GM12874 (cell line): ENCODE data around the gene CBLB.

Experiments used
- TF ChIP-seq, protein P1 (sequence below): IDR thresholded peaks from 2 replicates; pipeline ENCODE4 v1.5.1; 2011; ENCODE audit warnings: low read depth, mild to moderate bottlenecking, control low read depth, low read length, moderate library complexity; ENCODE audit not compliant: insufficient read depth

Gene CBLB

GRCh38 chr3:105661461-105661860 is 207.4 kb downstream of the CBLB start:
- TF ChIP-seq, protein P1, sequence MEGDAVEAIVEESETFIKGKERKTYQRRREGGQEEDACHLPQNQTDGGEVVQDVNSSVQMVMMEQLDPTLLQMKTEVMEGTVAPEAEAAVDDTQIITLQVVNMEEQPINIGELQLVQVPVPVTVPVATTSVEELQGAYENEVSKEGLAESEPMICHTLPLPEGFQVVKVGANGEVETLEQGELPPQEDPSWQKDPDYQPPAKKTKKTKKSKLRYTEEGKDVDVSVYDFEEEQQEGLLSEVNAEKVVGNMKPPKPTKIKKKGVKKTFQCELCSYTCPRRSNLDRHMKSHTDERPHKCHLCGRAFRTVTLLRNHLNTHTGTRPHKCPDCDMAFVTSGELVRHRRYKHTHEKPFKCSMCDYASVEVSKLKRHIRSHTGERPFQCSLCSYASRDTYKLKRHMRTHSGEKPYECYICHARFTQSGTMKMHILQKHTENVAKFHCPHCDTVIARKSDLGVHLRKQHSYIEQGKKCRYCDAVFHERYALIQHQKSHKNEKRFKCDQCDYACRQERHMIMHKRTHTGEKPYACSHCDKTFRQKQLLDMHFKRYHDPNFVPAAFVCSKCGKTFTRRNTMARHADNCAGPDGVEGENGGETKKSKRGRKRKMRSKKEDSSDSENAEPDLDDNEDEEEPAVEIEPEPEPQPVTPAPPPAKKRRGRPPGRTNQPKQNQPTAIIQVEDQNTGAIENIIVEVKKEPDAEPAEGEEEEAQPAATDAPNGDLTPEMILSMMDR, result no peak

GRCh38 chr3:105656651-105657504 is 211.9 kb downstream of the CBLB start:
- TF ChIP-seq, protein P1, result no peak

DNA sequence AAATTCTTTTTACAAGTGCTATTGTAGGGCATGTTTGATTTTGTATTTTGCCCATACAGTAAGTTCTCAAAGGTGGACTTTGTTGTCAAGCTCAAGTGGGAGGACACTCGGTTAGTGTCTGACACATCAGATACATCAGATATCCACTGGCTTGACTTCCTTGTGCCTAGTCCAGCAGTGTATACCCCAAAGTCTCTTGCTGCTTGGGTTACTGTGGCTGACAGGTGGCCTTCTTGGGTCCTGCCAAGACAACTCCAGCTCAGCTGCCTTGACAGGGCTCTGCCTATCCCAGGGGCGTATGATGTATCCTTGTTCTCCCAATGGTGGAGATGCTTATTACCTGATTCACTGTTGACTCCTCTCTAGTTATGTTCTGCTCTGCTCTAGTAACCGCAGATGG is 214.9 kb downstream of the CBLB start:
- TF ChIP-seq, protein P1, result no peak

DNA sequence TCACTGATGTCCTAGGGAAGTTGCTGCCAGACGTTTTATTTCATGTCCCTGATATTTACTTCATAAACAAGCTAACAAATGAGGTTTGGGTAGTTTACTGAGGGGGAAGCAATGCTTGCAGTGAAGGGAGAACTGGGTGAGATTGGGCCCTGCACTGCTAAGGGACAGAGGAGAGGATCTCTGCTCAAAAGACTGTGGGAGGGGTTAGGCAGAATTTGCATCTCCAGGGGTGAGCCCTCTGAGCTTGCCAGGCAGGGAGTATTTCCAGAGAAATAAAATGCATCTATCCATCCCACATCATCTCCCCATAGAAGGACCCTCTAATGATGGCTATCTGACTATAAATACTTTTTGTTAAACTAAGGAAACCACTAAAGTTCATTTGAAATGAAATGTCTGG is 215.6 kb downstream of the CBLB start:
- TF ChIP-seq, protein P1, result no peak

- TF ChIP-seq, protein P1, result no peak
These were observed 219.3 kb downstream of the CBLB start for GRCh38 chr3:105649480-105649879.

DNA sequence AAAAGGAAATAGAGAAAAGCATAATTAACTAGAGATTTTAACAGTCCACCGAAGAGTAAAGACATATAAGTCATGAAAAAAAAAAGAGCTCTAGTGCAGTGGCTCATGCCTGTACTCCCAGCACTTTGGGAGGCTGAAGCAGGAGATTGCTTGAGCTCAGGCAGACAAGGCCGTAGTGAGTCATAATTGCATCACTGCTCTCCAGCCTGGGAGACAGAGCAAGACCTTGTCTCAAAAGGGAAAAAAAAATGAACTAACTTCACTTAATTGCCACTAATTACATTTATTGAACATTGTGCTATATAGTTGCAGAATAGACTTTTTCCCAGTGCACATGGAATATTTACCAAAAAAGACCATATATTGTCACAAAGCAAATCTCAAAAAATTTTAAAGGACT is 221.8 kb downstream of the CBLB start:
- TF ChIP-seq, protein P1, result no peak

GRCh38 chr3:105639131-105639530 is 229.7 kb downstream of the CBLB start:
- TF ChIP-seq, protein P1, result no peak
